ENCODE measurements around the gene CPTP.

Gene CPTP

GRCh38 chr1:1324524-1325287 is at the start of gene CPTP, which contains the start of gene INTS11:
CPTP (plus strand) TSS chr1:1324802; CDS start chr1:1326911, 2,109 bp downstream.
INTS11 (minus strand) TSS chr1:1324660; CDS start chr1:1324608, 52 bp downstream.
- peak; percentile 94 to 95 for DNase-seq (ENCODE audit: low read depth in 2 of 2)

GRCh38 chr1:1274931-1275431 is 49.6 kb upstream of the CPTP start:
- no peak for DNase-seq (ENCODE audit: low read depth in 2 of 2)

GRCh38 chr1:1275836-1276235 is 48.8 kb upstream of the CPTP start:
- DNase-seq (ENCODE audit: low read depth in 2 of 2), result no peak

GRCh38 chr1:1278620-1279019 is 46.0 kb upstream of the CPTP start:
- no peak for DNase-seq (ENCODE audit: low read depth in 2 of 2)

- DNase-seq (ENCODE audit: low read depth in 2 of 2), result no peak
Measured at GRCh38 chr1:1279028-1279427, 45.6 kb upstream of the CPTP start.

GRCh38 chr1:1280782-1281481 is 43.7 kb upstream of the CPTP start:
- no peak for DNase-seq (ENCODE audit: low read depth in 2 of 2)

GRCh38 chr1:1281533-1282321 is 42.9 kb upstream of the CPTP start:
- DNase-seq (ENCODE audit: low read depth in 2 of 2), result peak; percentile 27 to 39

GRCh38 chr1:1282998-1283397 is 41.6 kb upstream of the CPTP start:
- DNase-seq (ENCODE audit: low read depth in 2 of 2), result peak in 1 of 2 donors; percentile 44

DNA sequence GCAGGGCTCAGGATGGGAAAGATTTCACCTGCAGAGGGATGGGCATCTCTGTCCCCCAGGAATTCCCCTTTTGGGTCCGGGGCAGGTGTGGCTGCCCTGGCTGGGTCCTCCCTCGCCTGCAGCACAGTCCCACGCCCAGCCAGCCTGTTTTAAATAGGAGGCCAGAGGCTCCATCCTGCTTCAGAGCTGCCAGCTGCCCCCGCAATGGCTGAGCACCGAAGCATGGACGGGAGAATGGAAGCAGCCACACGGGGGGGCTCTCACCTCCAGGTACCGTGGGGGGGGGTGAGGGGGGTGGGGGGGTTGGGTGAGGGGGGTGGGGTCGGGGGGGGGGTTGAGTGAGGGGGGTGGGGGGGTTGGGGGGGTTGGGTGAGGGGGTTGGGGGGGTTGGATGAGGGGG is 40.8 kb upstream of the CPTP start:
- no peak for DNase-seq (ENCODE audit: low read depth in 2 of 2)

GRCh38 chr1:1284221-1285101 is 40.1 kb upstream of the CPTP start:
- DNase-seq (ENCODE audit: low read depth in 2 of 2), result no peak

DNA sequence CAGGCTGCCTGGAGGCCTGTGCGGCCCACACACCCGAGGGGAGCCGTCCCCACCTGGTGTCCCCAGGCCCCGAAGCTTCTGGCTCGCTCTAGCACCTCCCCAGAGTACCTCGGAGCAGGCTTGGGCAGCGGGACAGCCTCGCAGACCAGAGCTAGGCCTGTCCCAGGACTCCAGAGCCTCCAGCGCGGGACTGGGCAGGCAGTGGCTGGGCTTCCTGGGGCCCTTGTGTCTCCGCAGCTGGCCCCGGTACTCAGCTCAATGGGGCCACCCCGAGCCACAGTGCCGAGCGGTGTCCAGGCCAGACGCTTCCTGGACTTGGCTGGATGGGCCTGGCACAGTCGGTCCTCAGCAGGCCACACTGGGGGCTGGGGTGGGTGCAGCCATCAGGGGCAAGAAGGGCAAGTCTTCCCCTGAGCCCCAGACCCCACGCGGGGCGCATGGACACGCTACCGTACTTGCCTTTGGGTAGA is 39.5 kb upstream of the CPTP start:
- DNase-seq (ENCODE audit: low read depth in 2 of 2), result no peak

- no peak for DNase-seq (ENCODE audit: low read depth in 2 of 2)
Measured at GRCh38 chr1:1285611-1286311, 38.8 kb upstream of the CPTP start.

DNA sequence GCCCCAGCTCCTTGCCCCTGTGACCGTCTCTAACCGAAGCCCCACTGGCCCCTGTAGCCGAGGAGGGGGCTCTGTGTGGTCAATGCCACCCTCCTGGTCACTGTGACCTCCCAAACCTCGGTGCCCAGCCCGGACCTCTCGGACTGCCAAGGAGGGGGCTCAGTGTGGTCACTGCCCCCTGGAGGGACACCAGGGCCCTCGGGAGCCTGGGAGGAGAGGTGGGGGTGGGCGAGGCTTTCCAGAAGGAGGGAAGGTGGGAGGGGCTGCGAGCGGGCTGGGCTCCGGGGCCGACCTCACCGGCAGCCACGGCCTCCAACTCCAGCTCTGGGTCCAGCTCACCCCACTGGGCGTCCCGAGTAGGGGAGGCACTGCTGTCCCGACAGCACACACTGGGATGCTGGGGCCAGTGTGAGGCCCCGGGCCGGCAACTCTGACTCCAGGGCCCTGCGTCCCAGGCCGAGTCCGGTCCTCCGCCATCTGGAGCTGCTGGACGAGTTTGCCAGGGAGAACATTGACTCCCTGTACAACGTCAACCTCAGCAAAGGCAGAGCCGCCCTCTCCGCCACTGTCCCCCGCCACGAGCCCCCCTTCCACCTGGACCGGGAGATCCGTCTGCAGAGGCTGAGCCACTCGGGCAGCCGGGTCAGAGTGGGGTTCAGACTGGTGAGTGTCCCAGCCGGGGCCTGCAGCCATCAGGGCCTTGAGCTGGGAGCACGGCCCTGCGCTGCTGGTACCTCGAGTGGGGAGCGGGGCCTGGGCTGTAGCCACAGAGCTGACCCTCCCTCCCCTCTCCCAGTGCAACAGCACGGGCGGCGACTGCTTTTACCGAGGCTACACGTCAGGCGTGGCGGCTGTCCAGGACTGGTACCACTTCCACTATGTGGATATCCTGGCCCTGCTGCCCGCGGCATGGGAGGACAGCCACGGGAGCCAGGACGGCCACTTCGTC is 38.0 kb upstream of the CPTP start:
- no peak for DNase-seq (ENCODE audit: low read depth in 2 of 2)

DNA sequence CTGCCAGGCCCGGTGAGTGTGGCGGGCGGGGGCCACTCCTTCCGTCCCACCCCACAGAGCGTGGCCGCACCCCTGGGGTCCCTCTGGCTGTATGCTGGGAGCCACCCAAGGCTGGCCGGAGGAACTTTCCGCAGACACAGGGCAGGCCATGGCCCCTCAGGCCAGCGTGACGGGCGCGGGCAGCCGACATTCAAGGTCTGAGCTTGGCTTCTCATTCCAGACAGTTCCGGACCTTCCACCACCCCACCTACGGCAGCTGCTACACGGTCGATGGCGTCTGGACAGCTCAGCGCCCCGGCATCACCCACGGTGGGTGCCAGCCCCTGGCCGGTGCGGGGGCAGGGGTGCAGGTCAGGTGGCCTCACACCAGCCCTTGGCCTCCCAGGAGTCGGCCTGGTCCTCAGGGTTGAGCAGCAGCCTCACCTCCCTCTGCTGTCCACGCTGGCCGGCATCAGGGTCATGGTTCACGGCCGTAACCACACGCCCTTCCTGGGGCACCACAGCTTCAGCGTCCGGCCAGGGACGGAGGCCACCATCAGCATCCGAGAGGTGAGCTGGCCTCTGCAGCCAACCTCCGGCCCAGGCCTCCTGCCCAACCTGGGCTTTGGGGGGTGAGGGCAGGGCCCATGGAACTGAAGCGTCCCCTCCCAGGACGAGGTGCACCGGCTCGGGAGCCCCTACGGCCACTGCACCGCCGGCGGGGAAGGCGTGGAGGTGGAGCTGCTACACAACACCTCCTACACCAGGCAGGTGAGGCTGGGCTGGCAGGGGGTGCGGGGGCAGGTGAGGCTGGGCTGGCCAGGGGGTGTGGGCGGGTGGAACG is 37.1 kb upstream of the CPTP start:
- no peak for DNase-seq (ENCODE audit: low read depth in 2 of 2)

DNA sequence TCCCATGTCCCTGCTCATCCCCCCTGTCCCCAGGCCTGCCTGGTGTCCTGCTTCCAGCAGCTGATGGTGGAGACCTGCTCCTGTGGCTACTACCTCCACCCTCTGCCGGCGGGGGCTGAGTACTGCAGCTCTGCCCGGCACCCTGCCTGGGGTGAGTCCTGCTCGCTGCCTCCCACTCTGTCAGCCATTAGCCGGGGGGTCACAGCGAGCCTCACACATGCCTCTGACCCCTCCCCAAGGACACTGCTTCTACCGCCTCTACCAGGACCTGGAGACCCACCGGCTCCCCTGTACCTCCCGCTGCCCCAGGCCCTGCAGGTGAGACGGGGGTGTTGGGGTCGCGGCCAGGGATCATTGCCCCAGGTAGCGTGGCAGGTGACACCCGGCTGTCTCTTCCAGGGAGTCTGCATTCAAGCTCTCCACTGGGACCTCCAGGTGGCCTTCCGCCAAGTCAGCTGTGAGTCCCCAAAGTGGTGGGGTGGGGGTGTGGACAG is 34.3 kb upstream of the CPTP start:
- DNase-seq (ENCODE audit: low read depth in 2 of 2), result peak in 1 of 2 donors; percentile 49

DNA sequence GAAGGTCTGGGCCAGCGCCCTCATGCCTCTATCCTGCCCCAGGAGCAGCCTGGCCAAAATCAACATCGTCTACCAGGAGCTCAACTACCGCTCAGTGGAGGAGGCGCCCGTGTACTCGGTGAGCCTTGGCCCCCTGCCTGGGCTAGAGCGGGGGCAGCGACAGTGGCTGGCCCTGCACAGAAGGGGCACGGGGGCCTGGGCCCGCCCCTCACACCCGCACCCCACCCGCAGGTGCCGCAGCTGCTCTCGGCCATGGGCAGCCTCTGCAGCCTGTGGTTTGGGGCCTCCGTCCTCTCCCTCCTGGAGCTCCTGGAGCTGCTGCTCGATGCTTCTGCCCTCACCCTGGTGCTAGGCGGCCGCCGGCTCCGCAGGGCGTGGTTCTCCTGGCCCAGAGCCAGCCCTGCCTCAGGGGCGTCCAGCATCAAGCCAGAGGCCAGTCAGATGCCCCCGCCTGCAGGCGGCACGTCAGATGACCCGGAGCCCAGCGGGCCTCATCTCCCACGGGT is 33.5 kb upstream of the CPTP start:
- DNase-seq (ENCODE audit: low read depth in 2 of 2), result no peak

DNA sequence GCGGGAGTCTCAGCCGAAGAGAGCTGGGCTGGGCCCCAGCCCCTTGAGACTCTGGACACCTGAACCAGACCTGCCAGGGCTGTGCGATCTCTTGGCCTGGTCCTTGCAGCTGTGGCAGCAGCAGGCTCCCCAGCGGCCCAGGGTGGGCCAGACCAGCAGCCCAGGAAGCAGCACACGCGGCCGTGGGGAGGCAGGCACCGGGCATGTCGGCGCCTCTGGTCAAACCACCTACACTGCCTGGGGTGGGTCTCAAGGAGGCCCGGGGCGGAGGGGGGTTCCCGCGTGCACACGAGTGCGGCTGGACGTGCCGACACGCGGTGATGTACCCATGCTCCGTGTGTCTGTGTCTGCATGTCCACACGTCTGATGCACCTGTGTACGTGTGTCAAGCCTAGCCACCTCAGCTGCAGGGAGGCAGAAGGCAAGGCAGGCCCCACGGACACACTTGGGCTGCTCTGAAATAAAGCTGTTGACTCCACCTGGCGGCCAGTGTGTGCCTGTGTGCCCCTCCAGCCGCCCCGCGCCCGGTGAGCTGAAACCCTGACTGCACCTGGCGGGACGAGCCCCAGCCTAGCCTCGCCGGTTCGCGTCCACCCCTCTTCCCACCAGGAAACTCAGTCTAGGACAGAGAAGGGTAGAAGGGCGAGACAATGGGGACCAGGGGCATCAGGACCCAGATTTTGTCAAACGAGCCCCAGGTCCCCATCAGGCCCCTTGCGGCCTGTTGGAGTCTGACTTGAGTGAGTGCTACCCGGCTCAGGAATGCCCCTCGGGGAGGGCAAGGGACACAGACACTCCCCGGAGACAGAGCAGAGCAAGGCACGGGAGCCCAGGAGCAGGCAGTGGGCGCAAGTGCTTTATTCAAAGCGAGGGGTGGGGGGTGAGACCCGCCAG is 32.8 kb upstream of the CPTP start:
- DNase-seq (ENCODE audit: low read depth in 2 of 2), result peak in 1 of 2 donors; percentile 37

Data from stimulated activated CD4-positive, alpha-beta T cell treated with anti-CD3 and anti-CD28 coated beads, Interleukin-15, amount 100 ng/mL, for 48 hours (primary cell).